ENCODE results near the gene TNPO3. TPM values are rescaled to one million over a fixed set of nuclear protein-coding genes. Genes with fewer than 3 reads are reported as not detected.

The TNPO3 gene
- total and polyA plus RNA-seq, 10 of the 15 experiments (the other 5 are each of a cell fraction or from before 2014, with no cell fraction given), result 17.6 to 91.8 (median 65.9) TPM

GRCh38 chr7:129055294-129055816, 444 bp upstream of the TNPO3 start:
- intact Hi-C loops (cut with micrococcal nuclease; ENCODE audit: unreplicated experiment), result loop anchor here (2.0 kb wide), 2 partner anchors 47 to 121 kb away; no protein-coding TSS in a partner anchor
- ChIA-PET POLR2A (interaction anchor here (0.7 to 4.8 kb wide), 11 partner anchors 10 to 158 kb away, joined by 3 to 42 read pairs (median 3); no protein-coding TSS in a partner anchor), SMC1A (ENCODE audit: uncharacterized antibody, unreplicated experiment) (interaction anchor here (0.9 to 8.0 kb wide), 15 partner anchors 9 to 122 kb away, joined by 3 to 77 read pairs (median 6); no protein-coding TSS in a partner anchor), RAD21 (ENCODE audit: unreplicated experiment) (interaction anchor here (0.9 to 4.5 kb wide), 9 partner anchors 9 to 141 kb away, joined by 3 to 32 read pairs (median 13); no protein-coding TSS in a partner anchor), CTCF (interaction anchor here (0.5 to 3.1 kb wide), 9 partner anchors 9 to 309 kb away, joined by 3 to 14 read pairs (median 5); no protein-coding TSS in a partner anchor)
- ATAC-seq (peak; percentile 46), DNase-seq (ENCODE audit: low read depth, low spot score) (no peak), FAIRE-seq (no peak)
- Histone ChIP-seq H3K27ac (ENCODE audit: control insufficient read depth, insufficient read depth) (peak overlapping the region; percentile 93), H3K9ac (ENCODE audit: control insufficient read depth, insufficient read depth, low read length) (peak overlapping the region; percentile 90), H3K27me3 (replicated peaks in 1 of 2; ENCODE audit: control insufficient read depth in 2 of 2, insufficient read depth in 2 of 2, low read length in 1 of 2) (no peaks in the 10 kb centered on the region), H3K9me3 (replicated peaks; ENCODE audit: control insufficient read depth, insufficient read depth, low read length) (no peaks in the 10 kb centered on the region), H3K4me2 (ENCODE audit: control insufficient read depth, insufficient read depth) (peak overlapping the region; percentile 80), H2AFZ (ENCODE audit: control insufficient read depth, low read depth, low read length) (peak overlapping the region; percentile 85), H4K20me1 (ENCODE audit: control insufficient read depth, insufficient read depth) (peaks cover 2% of the 10 kb centered on the region; the same call in 1 of the 2 replicates), H3K79me2 (ENCODE audit: control insufficient read depth, insufficient read depth, low read length) (peaks cover 50% of the 10 kb centered on the region), H3K4me1 (ENCODE audit: control insufficient read depth, insufficient read depth, low read length) (peaks cover 5% of the 10 kb centered on the region), H3K36me3 (ENCODE audit: control insufficient read depth in 2 of 2, insufficient read depth in 2 of 2, low read length in 1 of 2) (peaks cover 0 to 8% of the 10 kb centered on the region in 2 experiments; a peak in 1 of 4 replicates), H3K4me3 (peak overlapping the region; percentile 97)
- WGBS (ENCODE audit: insufficient coverage, insufficient replicate concordance, low lambda C conversion rate, missing lambda C conversion rate), result 5% methylated on average over 9 of the region's 9 CpGs
- in situ Hi-C loops (cut with MboI), result no loop called here
- TSS peak; percentile 93 for BruUV-seq (replicated peaks)
- TF ChIP-seq CBFB (IDR thresholded peaks at IDR 0.05; ENCODE audit: low read depth) (no peak), NFIC (IDR thresholded peaks at IDR 0.05; ENCODE audit: low read depth, low read length) (no peak), FOXM1 (IDR thresholded peaks at IDR 0.05; ENCODE audit: low read depth, low read length) (no peak), TBL1XR1 (IDR thresholded peaks at IDR 0.05; ENCODE audit: low read depth, low read length) (no peak), SPI1 (IDR thresholded peaks at IDR 0.05; ENCODE audit: borderline replicate concordance, insufficient read depth, low read depth, low read length) (no peak), KDM1A (IDR thresholded peaks at IDR 0.05; ENCODE audit: borderline replicate concordance) (no peak), NKRF (conservative IDR thresholded peaks at IDR 0.05) (no peak; the same call in 1 of the 2 replicates), E2F8 (IDR thresholded peaks at IDR 0.05; ENCODE audit: low read depth, partially characterized antibody) (no peak), HCFC1 (IDR thresholded peaks at IDR 0.05; ENCODE audit: low read length) (no peak), KLF5 (IDR thresholded peaks at IDR 0.05; ENCODE audit: partially characterized antibody) (no peak)
- TF ChIP-seq, protein P1, sequence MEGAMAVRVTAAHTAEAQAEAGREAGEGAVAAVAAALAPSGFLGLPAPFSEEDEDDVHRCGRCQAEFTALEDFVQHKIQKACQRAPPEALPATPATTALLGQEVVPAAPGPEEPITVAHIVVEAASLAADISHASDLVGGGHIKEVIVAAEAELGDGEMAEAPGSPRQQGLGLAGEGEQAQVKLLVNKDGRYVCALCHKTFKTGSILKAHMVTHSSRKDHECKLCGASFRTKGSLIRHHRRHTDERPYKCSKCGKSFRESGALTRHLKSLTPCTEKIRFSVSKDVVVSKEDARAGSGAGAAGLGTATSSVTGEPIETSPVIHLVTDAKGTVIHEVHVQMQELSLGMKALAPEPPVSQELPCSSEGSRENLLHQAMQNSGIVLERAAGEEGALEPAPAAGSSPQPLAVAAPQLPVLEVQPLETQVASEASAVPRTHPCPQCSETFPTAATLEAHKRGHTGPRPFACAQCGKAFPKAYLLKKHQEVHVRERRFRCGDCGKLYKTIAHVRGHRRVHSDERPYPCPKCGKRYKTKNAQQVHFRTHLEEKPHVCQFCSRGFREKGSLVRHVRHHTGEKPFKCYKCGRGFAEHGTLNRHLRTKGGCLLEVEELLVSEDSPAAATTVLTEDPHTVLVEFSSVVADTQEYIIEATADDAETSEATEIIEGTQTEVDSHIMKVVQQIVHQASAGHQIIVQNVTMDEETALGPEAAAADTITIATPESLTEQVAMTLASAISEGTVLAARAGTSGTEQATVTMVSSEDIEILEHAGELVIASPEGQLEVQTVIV (IDR thresholded peaks at IDR 0.05; ENCODE audit: borderline replicate concordance, partially characterized antibody), result no peak
- TF ChIP-seq, protein P2, sequence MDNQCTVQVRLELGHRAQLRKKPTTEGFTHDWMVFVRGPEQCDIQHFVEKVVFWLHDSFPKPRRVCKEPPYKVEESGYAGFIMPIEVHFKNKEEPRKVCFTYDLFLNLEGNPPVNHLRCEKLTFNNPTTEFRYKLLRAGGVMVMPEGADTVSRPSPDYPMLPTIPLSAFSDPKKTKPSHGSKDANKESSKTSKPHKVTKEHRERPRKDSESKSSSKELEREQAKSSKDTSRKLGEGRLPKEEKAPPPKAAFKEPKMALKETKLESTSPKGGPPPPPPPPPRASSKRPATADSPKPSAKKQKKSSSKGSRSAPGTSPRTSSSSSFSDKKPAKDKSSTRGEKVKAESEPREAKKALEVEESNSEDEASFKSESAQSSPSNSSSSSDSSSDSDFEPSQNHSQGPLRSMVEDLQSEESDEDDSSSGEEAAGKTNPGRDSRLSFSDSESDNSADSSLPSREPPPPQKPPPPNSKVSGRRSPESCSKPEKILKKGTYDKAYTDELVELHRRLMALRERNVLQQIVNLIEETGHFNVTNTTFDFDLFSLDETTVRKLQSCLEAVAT (IDR thresholded peaks at IDR 0.05), result no peak
- TF ChIP-seq, protein P3, sequence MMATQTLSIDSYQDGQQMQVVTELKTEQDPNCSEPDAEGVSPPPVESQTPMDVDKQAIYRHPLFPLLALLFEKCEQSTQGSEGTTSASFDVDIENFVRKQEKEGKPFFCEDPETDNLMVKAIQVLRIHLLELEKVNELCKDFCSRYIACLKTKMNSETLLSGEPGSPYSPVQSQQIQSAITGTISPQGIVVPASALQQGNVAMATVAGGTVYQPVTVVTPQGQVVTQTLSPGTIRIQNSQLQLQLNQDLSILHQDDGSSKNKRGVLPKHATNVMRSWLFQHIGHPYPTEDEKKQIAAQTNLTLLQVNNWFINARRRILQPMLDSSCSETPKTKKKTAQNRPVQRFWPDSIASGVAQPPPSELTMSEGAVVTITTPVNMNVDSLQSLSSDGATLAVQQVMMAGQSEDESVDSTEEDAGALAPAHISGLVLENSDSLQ (IDR thresholded peaks at IDR 0.05), result no peak
